CD14-positive monocyte (primary cell): Measurements from ENCODE around the gene ARIH2. TPM values are rescaled to one million over a fixed set of nuclear protein-coding genes. Genes with fewer than 3 reads are reported as not detected.

Experiments
- DNase-seq, 3 donors: peaks; one replicate each; pipeline ENCODE4 v3.0.0-alpha.2; 2011 to 2022
- H2AFZ ChIP-seq: 2 replicates; pipeline ENCODE4 v1.6.0; 2012; ENCODE audit warnings: mild to moderate bottlenecking, low read depth, low read length, inconsistent platforms; ENCODE audit not compliant: insufficient read depth, poor library complexity, severe bottlenecking
- H3K27ac ChIP-seq, 2 donors: 1 replicate in 1 of 2; 2 replicates in 1 of 2; pipeline ENCODE4 v1.5.1; 2012 to 2013; ENCODE audit warnings: low read length in 2 of 2, control low read depth in 1 of 2, inconsistent platforms in 1 of 2, low read depth in 1 of 2, mild to moderate bottlenecking in 1 of 2
- H3K27me3 ChIP-seq, 2 donors: one replicate each; pipeline versions ENCODE4 v1.6.0 to v1.6.1; 2011 to 2013; ENCODE audit warnings: low read length in 2 of 2; ENCODE audit not compliant: control insufficient read depth in 2 of 2, insufficient read depth in 2 of 2
- H3K36me3 ChIP-seq, 2 donors: replicated peaks in 1 of 2; 1 replicate in 1 of 2; 2 replicates in 1 of 2; pipeline versions ENCODE4 v1.5.1 to v1.6.1; 2012 to 2013; ENCODE audit warnings: low read length in 2 of 2, control low read depth in 1 of 2, inconsistent platforms in 1 of 2, mild to moderate bottlenecking in 1 of 2; ENCODE audit not compliant: insufficient read depth in 2 of 2, control insufficient read depth in 1 of 2
- H3K4me1 ChIP-seq, 2 donors: 1 replicate in 1 of 2; 2 replicates in 1 of 2; pipeline versions ENCODE4 v1.5.1 to v1.6.1; 2012 to 2013; ENCODE audit warnings: low read length in 2 of 2, control low read depth in 1 of 2, inconsistent platforms in 1 of 2, mild to moderate bottlenecking in 1 of 2, moderate library complexity in 1 of 2; ENCODE audit not compliant: insufficient read depth in 2 of 2, control insufficient read depth in 1 of 2
- H3K4me2 ChIP-seq: replicated peaks from 2 replicates; pipeline ENCODE3; 2012; ENCODE audit warnings: low read length, moderate library complexity, mild to moderate bottlenecking; ENCODE audit not compliant: poor library complexity, severe bottlenecking; ENCODE audit errors: extremely low read depth
- H3K4me3 ChIP-seq, 3 experiments: fragments of 200-600 bp in 1 of 3; sonication (generic) in 1 of 3; replicated peaks in 1 of 3; 1 replicate in 2 of 3; 2 replicates in 1 of 3; pipeline ENCODE4 v1.5.1; 2011 to 2013; ENCODE audit warnings: low read length in 3 of 3, mild to moderate bottlenecking in 3 of 3, control low read depth in 2 of 3, low read depth in 2 of 3, inconsistent platforms in 1 of 3, moderate library complexity in 1 of 3
- H3K79me2 ChIP-seq: 2 replicates; pipeline ENCODE4 v1.6.0; 2012; ENCODE audit warnings: mild to moderate bottlenecking, control low read depth, inconsistent platforms, low read length, moderate library complexity; ENCODE audit not compliant: insufficient read depth
- H3K9ac ChIP-seq: 2 replicates; pipeline ENCODE4 v1.6.0; 2017; ENCODE audit warnings: low read length, mild to moderate bottlenecking; ENCODE audit not compliant: insufficient read depth, poor library complexity, severe bottlenecking
- H3K9me3 ChIP-seq, 2 donors: replicated peaks in 1 of 2; 1 replicate in 1 of 2; 2 replicates in 1 of 2; pipeline versions ENCODE4 v1.5.1 to v1.6.1; 2012 to 2013; ENCODE audit warnings: low read length in 2 of 2, control low read depth in 1 of 2; ENCODE audit not compliant: control insufficient read depth in 1 of 2, insufficient read depth in 1 of 2
- H4K20me1 ChIP-seq: 2 replicates; pipeline ENCODE4 v1.6.0; 2012; ENCODE audit warnings: mild to moderate bottlenecking, low read length, control low read depth, moderate library complexity; ENCODE audit not compliant: insufficient read depth
- H3K27ac Mint-ChIP-seq, 7 donors: one replicate each; pipeline ENCODE4 v1.8.0; 2020; ENCODE audit warnings: mild to moderate bottlenecking in 7 of 7, mixed read lengths in 7 of 7, moderate library complexity in 6 of 7, inconsistent platforms in 2 of 7
- H3K27me3 Mint-ChIP-seq, 3 donors: one replicate each; pipeline ENCODE4 v1.8.0; 2021 to 2022; ENCODE audit warnings: low read depth in 3 of 3, mild to moderate bottlenecking in 3 of 3, mixed read lengths in 3 of 3, moderate library complexity in 3 of 3, inconsistent platforms in 1 of 3
- H3K36me3 Mint-ChIP-seq, 2 donors: one replicate each; pipeline ENCODE4 v1.8.0; 2020; ENCODE audit warnings: mixed read lengths in 2 of 2, inconsistent platforms in 1 of 2, mild to moderate bottlenecking in 1 of 2
- H3K4me1 Mint-ChIP-seq: one replicate; pipeline ENCODE4 v1.8.0; 2020; ENCODE audit warnings: mild to moderate bottlenecking, mixed read lengths
- H3K4me3 Mint-ChIP-seq, 2 donors: one replicate each; pipeline ENCODE4 v1.8.0; 2020; ENCODE audit warnings: mild to moderate bottlenecking in 2 of 2, mixed read lengths in 2 of 2, moderate library complexity in 1 of 2
- H3K9me3 Mint-ChIP-seq, 7 donors: one replicate each; pipeline ENCODE4 v1.8.0; 2020 to 2022; ENCODE audit warnings: mixed read lengths in 7 of 7, mild to moderate bottlenecking in 6 of 7, moderate library complexity in 6 of 7, inconsistent platforms in 2 of 7
- WGBS: methylation state at CpG from one replicate; pipeline ENCODE4 v1.1.5; 2013; ENCODE audit warnings: missing lambda C conversion rate; ENCODE audit not compliant: insufficient coverage; 5-methylcytosine and 5-hydroxymethylcytosine counted together
- intact Hi-C, 2 donors: fragments of 100-400 bp; cut with micrococcal nuclease; formaldehyde crosslinking; loops; one replicate each; pipeline versions ENCODE4 v1.15.0 to v1.15.1; 2023
- polyA plus RNA-seq, 3 donors: library from polyadenylated mRNA; depleted of rRNA in 1 of 3; unstranded in 2 of 3; stranded (reverse) in 1 of 3; fragments of 300-500 nt in 2 of 3; fragments of >200 nt in 1 of 3; fragmentation: Illumina TruSeq in 2 of 3; gene quantifications; 1 replicate in 2 of 3; 2 replicates in 1 of 3; pipeline ENCODE4 v1.2.3, GENCODE V29; 2012 to 2021
- TF ChIP-seq, protein P1 (sequence below): fragments of 200-600 bp; IDR thresholded peaks from one replicate; pipeline ENCODE4 v1.8.0; 2022; ENCODE audit warnings: antibody characterized with exemption, mild to moderate bottlenecking

The ARIH2 gene
- polyA plus RNA-seq, 3 donors, result 68.2 to 94.8 (median 72.2) TPM

DNA sequence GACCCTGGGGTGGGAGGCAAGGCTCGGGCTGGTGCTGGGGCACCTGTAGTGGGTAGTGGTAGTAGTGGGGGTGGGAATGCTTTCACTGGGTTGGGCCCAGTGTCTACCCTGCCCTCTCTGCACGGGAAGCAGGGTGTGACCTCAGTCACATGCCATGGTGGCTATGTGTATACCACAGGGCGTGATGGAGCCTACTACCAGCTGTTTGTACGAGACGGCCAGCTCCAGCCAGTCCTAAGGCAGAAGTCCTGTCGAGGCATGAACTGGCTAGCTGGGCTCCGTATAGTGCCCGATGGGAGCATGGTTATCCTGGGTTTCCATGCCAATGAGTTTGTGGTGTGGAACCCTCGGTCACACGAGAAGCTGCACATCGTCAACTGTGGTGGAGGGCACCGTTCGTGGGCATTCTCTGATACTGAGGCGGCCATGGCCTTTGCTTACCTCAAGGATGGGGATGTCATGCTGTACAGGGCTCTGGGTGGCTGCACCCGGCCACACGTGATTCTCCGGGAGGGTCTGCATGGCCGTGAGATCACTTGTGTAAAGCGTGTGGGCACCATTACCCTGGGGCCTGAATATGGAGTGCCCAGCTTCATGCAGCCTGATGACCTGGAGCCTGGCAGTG, 94.6 kb downstream of the ARIH2 start:
- H3K4me1 ChIP-seq, result peaks cover 12 to 23% of the 10 kb centered on the region in 2 donors
- H3K4me1 Mint-ChIP-seq, result peaks cover 18% of the 10 kb centered on the region
- H3K27me3 Mint-ChIP-seq, result no peaks in the 10 kb centered on the region
- H4K20me1 ChIP-seq, result peaks cover 52% of the 10 kb centered on the region
- H3K9me3 ChIP-seq, result no peaks in the 10 kb centered on the region
- H3K9ac ChIP-seq, result no peak overlapping the region
- no peak overlapping the region for H3K4me2 ChIP-seq
- peaks cover 28 to 59% of the 10 kb centered on the region in 2 donors for H3K36me3 Mint-ChIP-seq
- H3K9me3 Mint-ChIP-seq, result no peaks in the 10 kb centered on the region
- H3K4me3 ChIP-seq, result no peak overlapping the region
- no peak overlapping the region for H3K27ac ChIP-seq
- peaks cover 41 to 55% of the 10 kb centered on the region in 2 donors for H3K36me3 ChIP-seq
- no peaks in the 10 kb centered on the region for H3K27me3 ChIP-seq
- no peak for DNase-seq
- no peak overlapping the region for H2AFZ ChIP-seq
- no peak overlapping the region for H3K4me3 Mint-ChIP-seq
- TF ChIP-seq, protein P1, sequence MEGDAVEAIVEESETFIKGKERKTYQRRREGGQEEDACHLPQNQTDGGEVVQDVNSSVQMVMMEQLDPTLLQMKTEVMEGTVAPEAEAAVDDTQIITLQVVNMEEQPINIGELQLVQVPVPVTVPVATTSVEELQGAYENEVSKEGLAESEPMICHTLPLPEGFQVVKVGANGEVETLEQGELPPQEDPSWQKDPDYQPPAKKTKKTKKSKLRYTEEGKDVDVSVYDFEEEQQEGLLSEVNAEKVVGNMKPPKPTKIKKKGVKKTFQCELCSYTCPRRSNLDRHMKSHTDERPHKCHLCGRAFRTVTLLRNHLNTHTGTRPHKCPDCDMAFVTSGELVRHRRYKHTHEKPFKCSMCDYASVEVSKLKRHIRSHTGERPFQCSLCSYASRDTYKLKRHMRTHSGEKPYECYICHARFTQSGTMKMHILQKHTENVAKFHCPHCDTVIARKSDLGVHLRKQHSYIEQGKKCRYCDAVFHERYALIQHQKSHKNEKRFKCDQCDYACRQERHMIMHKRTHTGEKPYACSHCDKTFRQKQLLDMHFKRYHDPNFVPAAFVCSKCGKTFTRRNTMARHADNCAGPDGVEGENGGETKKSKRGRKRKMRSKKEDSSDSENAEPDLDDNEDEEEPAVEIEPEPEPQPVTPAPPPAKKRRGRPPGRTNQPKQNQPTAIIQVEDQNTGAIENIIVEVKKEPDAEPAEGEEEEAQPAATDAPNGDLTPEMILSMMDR, result no peak
- intact Hi-C loops, result no loop called here
- H3K79me2 ChIP-seq, result peaks cover 40% of the 10 kb centered on the region
- WGBS, result 92% methylated on average over 19 of the region's 19 CpGs
- no peak overlapping the region for H3K27ac Mint-ChIP-seq

DNA sequence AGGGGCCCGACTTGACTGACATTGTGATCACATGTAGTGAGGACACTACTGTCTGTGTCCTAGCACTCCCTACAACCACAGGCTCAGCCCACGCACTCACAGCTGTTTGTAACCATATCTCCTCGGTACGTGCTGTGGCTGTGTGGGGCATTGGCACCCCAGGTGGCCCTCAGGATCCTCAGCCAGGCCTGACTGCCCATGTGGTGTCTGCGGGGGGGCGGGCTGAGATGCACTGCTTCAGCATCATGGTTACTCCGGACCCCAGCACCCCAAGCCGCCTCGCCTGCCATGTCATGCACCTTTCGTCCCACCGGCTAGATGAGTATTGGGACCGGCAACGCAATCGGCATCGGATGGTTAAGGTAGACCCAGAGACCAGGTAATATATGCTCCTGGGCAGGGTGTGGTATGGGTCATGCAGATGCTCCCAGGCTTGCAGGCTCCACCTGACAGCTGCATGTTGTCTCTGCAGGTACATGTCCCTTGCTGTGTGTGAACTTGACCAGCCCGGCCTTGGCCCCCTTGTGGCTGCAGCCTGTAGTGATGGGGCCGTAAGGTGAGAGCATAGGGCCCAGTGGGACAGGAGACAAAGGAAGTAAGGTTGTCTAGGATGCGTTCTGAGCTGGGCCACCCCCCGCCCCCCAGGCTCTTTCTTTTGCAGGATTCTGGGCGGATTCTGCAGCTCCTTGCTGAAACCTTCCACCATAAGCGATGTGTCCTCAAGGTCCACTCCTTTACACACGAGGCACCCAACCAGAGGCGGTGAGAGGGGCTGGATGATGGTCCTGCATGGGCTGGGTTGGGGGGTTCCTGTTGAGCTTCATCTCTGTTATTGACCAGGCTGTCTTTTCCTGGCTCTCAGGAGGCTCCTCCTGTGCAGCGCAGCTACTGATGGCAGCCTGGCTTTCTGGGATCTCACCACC, 95.4 kb downstream of the ARIH2 start:
- peak overlapping the region in 1 of 7 donors; percentile 56 for H3K27ac Mint-ChIP-seq
- no peak overlapping the region for H3K27ac ChIP-seq
- H3K4me1 ChIP-seq, result peaks cover 13 to 24% of the 10 kb centered on the region in 2 donors
- no peaks in the 10 kb centered on the region for H3K27me3 ChIP-seq
- TF ChIP-seq, protein P1, result peak; percentile 62
- peaks cover 39% of the 10 kb centered on the region for H3K79me2 ChIP-seq
- H3K4me2 ChIP-seq, result no peak overlapping the region
- WGBS, result 90% methylated on average over 19 of the region's 24 CpGs
- no peaks in the 10 kb centered on the region for H3K9me3 ChIP-seq
- no peak overlapping the region for H3K4me3 Mint-ChIP-seq
- peaks cover 17% of the 10 kb centered on the region for H3K4me1 Mint-ChIP-seq
- no peaks in the 10 kb centered on the region for H3K27me3 Mint-ChIP-seq
- no peak overlapping the region for H2AFZ ChIP-seq
- peak in 1 of 3 donors; percentile 39 for DNase-seq
- H3K36me3 Mint-ChIP-seq, result peaks cover 28 to 59% of the 10 kb centered on the region in 2 donors
- no peak overlapping the region for H3K4me3 ChIP-seq
- no peaks in the 10 kb centered on the region for H3K9me3 Mint-ChIP-seq
- intact Hi-C loops, result no loop called here
- no peak overlapping the region for H3K9ac ChIP-seq
- H4K20me1 ChIP-seq, result peaks cover 48% of the 10 kb centered on the region
- peaks cover 41 to 55% of the 10 kb centered on the region in 2 donors for H3K36me3 ChIP-seq
